Dermis microvascular lymphatic vessel endothelial cell (primary cell): ENCODE measurements around the gene INSYN2B. TPM values are rescaled to one million over a fixed set of nuclear protein-coding genes. Genes with fewer than 3 reads are reported as not detected.
"Not testable (repeated sequence)": the region's sequence is repeated elsewhere in the genome, so short reads cannot be mapped to it uniquely, and the experiment has no call there.

Source experiments
- DNase-seq, 2 donors: peaks; one replicate each; pipeline versions ENCODE4 v3.0.0 to v3.0.0-alpha.2; 2010; ENCODE audit warnings: low read depth in 2 of 2
- total RNA-seq: library from RNA; depleted of rRNA; stranded (reverse); fragments of >200 nt; gene quantifications from 2 replicates; pipeline ENCODE4 v1.2.1, GENCODE V29; 2014

Gene INSYN2B
- total RNA-seq, 1 donor from 2014 or later = 1.4 TPM

- no peak for DNase-seq
Measured at GRCh38 chr5:169851321-169851850, 128.9 kb downstream of the INSYN2B start.

GRCh38 chr5:169850409-169850808 lies 129.9 kb downstream of the INSYN2B start:
- DNase-seq = peak in 1 of 2 donors; percentile 9

DNA sequence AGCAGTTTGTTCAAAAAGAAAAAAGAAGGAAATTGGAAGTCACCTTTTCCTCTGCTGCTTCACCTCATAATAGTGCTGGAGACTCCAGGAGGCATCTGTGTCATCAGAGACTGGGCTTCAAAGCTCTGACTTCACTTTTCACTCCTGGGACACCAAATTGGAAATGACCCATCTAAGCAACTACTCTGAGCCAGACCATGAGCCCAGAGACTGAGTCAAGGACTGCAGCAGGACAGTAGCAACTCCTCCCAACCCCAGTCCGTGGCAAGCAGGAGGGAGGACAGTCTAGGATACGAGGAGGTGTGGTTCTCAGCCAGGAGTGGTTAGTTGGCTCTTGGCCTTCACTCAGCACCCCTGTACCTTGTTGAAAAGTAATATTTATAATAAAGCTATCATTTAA lies 131.5 kb downstream of the INSYN2B start:
- no peak for DNase-seq

DNA sequence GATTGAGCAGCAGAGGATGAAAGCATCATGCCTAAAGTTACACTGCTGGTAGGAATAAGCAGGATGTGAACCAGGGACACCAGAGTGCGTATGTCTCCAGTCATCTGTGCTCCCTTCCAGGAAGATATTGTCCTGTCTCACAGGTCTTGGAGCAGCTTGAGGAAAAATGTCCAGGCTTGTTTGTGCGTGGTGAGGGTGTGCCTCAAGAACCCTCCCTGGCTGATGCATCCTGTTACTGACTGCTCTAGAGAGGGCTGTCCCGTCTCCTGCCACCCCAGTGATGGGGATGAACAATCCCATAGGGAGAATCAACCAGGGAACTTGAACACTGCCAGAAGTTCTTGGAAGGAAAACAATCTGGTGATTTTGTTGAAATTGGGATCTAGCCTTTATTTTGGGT lies 132.0 kb downstream of the INSYN2B start:
- no peak for DNase-seq

- DNase-seq = no peak
Measured at GRCh38 chr5:169847519-169847918, 132.8 kb downstream of the INSYN2B start.

GRCh38 chr5:169842699-169843098 lies 137.6 kb downstream of the INSYN2B start:
- no peak for DNase-seq

DNA sequence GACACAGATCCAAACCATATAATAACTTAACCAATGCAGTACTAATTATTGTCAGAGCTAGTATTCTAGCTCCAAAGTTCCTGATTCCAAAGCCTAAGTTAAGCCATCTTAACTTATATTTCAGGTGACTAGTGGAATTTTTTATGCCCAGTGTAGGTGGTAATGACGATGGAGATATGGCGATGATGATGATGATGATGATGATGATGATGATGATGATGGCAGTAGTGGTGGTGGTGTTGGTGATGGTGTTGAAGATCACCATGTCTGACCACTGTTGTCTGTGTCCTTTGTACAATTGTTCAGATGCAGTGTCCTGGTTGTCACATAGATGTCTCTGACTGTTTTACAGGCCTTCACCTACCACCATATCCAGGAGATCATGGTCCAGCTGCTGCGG lies 139.9 kb downstream of the INSYN2B start:
- no peak for DNase-seq

DNA sequence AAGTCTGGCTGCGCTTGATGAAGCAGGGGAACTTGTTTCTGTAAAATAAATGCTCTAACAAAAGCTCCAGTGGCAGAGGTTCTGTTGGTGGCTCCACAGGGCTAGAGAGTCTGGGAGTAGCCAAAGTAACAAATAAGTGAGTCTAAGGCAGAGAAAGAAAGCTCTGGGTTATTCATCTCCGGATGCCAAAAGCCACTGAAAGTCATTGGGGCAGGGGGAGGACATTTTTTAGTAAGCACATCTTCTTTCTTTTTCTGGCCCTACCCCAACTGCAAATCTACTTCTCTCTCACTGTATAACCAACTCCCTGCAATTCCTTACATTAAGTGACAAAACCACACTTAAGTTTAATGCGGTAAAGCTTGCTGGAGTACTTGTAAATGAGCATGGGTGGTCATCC lies 141.6 kb downstream of the INSYN2B start:
- no peak for DNase-seq

DNA sequence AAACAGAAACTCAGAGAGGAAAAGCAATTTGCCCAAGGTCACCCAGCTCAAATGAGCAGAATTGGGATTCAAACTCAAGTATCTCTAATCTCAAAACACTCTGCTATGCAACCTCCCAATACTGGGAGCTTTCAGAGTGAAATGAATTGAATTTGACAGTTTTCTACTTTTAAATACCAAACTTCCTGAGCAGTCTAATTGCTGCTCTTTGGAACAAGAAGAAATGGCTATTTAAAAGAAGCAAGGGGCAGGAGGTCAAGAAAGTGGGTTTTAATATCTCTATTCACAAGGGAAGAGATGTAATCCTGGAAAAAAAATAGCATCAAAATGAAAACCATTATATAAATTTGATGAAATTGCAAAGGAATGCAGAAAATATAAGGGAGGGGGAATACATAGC lies 142.6 kb downstream of the INSYN2B start:
- DNase-seq = no peak

- DNase-seq = no peak
Measured at GRCh38 chr5:169836835-169837536, 143.3 kb downstream of the INSYN2B start.

- not testable (repeated sequence) for DNase-seq
Measured at GRCh38 chr5:169834540-169834939, 145.8 kb downstream of the INSYN2B start.

- peak in 1 of 2 donors; percentile 13 for DNase-seq
Measured at GRCh38 chr5:169833681-169834292, 146.5 kb downstream of the INSYN2B start.

GRCh38 chr5:169832845-169833244 lies 147.4 kb downstream of the INSYN2B start:
- no peak for DNase-seq

DNA sequence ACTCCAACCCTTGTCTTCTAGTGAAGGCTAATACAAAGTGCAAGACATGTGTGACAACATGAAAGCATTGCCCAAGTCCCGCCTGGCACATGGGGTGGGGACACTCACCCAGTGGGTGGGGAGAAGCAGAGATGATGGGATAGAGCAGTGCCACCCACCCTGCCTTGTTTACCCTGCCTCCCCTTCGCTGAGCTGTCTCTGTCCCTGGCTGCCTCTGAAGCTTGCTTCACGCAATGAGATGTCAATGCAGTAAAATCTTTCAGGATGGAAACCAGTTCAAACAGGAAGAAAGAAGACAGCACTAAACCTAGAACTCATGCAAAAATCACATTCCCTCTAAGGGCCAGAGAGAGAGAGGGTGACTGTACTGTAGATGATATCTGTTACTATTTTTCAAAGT lies 148.0 kb downstream of the INSYN2B start:
- no peak for DNase-seq

DNA sequence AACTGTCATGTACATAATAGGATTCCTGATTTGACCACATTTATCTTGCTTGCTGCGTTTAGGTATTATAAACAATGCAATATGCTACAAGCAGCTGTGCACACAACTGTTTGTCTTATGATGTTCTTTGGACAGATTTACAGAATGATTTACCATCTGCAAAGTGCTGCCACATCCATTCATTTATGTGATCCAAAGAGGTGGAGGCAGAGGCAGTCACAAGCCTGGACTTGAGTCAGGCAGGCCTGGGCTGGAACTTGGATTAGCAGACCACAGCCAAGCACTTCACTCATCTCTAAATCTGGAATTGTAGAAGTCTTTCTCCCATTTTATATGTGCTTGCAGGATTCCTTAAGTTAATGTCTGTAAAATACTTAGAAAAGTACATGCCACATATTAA lies 149.0 kb downstream of the INSYN2B start:
- no peak for DNase-seq

- no peak for DNase-seq
Measured at GRCh38 chr5:169828385-169828784, 151.9 kb downstream of the INSYN2B start.

GRCh38 chr5:169827769-169828168 lies 152.5 kb downstream of the INSYN2B start:
- DNase-seq = no peak

DNA sequence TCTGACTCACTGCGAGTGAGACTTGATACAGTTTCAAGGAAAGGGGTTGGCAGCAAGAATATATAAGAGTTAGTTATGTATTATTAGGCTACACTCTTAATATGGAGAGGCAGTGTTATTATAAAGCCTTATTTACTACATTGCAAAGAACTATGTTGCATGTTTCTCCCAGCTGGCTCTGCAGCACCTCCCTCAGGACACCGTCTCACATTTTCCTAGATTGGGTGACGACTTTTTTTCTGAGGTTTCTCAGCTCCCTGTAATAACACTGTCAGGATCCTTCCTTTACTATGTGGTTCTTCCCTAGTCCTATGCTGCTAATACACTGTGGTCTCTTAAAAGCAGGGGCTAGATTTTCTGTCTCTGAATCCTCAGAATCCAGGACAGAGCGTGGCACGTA lies 153.7 kb downstream of the INSYN2B start:
- no peak for DNase-seq

GRCh38 chr5:169817031-169817430 lies 163.3 kb downstream of the INSYN2B start:
- DNase-seq = no peak

GRCh38 chr5:169814522-169814921 lies 165.8 kb downstream of the INSYN2B start:
- no peak for DNase-seq
